OCI-LY3 (cell line): ENCODE data around the gene NXPE3.
"Not testable (repeated sequence)": the region's sequence is repeated elsewhere in the genome, so short reads cannot be mapped to it uniquely, and the experiment has no call there.

Experiments
- H2AFZ ChIP-seq: fragments of 200-600, 300-600 bp; shearing (Covaris generic); 2 replicates; pipeline ENCODE4 v1.6.0; 2014; ENCODE audit warnings: antibody characterized with exemption, low read depth, low read length
- H3K27ac ChIP-seq: fragments of 200-600, 300-600 bp; sonication (generic); 2 replicates; pipeline ENCODE4 v1.5.1; 2014; ENCODE audit warnings: mild to moderate bottlenecking, low read length, moderate library complexity, mixed read lengths
- H3K27me3 ChIP-seq: fragments of 200-600, 300-600 bp; sonication (generic); 2 replicates; pipeline ENCODE4 v1.6.1; 2014; ENCODE audit warnings: low read depth, low read length, mixed read lengths
- H3K36me3 ChIP-seq: fragments of 200-600, 300-600 bp; sonication (generic); replicated peaks from 2 replicates; pipeline ENCODE3; 2014; ENCODE audit warnings: low read depth, low read length, mixed read lengths
- H3K4me1 ChIP-seq: fragments of 300-600, 200-600 bp; sonication (generic); 2 replicates; pipeline ENCODE4 v1.6.1; 2014; ENCODE audit warnings: low read length, mixed read lengths
- H3K4me2 ChIP-seq: fragments of 200-600, 300-600 bp; sonication (generic); 2 replicates; pipeline ENCODE4 v1.6.1; 2014; ENCODE audit warnings: low read length, mixed read lengths
- H3K4me3 ChIP-seq: fragments of 300-600, 200-600 bp; sonication (generic); 2 replicates; pipeline ENCODE4 v1.5.1; 2014; ENCODE audit warnings: antibody characterized with exemption, mild to moderate bottlenecking, low read length, moderate library complexity
- H3K79me2 ChIP-seq: fragments of 300-600, 200-600 bp; shearing (Covaris generic); 2 replicates; pipeline ENCODE4 v1.6.1; 2014; ENCODE audit warnings: mild to moderate bottlenecking, low read length, mixed read lengths
- H3K9ac ChIP-seq: fragments of 300-600, 200-600 bp; shearing (Covaris generic); 2 replicates; pipeline ENCODE4 v1.6.0; 2014; ENCODE audit warnings: mild to moderate bottlenecking, low read length, moderate library complexity
- H3K9me3 ChIP-seq: fragments of 200-600, 300-600 bp; shearing (Covaris generic); 2 replicates; pipeline ENCODE4 v1.6.1; 2014; ENCODE audit warnings: low read length, mixed read lengths; ENCODE audit not compliant: insufficient read depth
- H4K20me1 ChIP-seq: fragments of 200-600, 300-600 bp; sonication (generic); 2 replicates; pipeline ENCODE4 v1.6.1; 2016; ENCODE audit warnings: low read length, mixed read lengths; ENCODE audit not compliant: insufficient read depth
- CTCF ChIP-seq: fragments of 200-600, 300-600 bp; sonication (generic); IDR thresholded peaks from 2 replicates; pipeline ENCODE4 v1.5.1; 2014; ENCODE audit warnings: antibody characterized with exemption, low read length, low read depth
- EZH2phosphoT487 ChIP-seq: fragments of 200-600 bp; shearing (Covaris generic); IDR thresholded peaks from 2 replicates; pipeline ENCODE4 v1.6.1; 2018; ENCODE audit warnings: antibody characterized with exemption, mixed run types, low read depth

The NXPE3 gene

GRCh38 chr3:101859882-101860448 lies 81.0 kb downstream of the NXPE3 start:
- Histone ChIP-seq H3K4me3 (no peak overlapping the region), H3K79me2 (peaks cover 33% of the 10 kb centered on the region), H3K36me3 (peaks cover 83% of the 10 kb centered on the region), H3K9me3 (no peaks in the 10 kb centered on the region), H3K27me3 (no peaks in the 10 kb centered on the region), H3K4me2 (0 out of 2 replicates have a peak overlapping the region, but pooled peaks have one; percentile 4), H3K27ac (no peak overlapping the region), H3K9ac (no peak overlapping the region), H4K20me1 (peaks cover 61% of the 10 kb centered on the region), H3K4me1 (peaks cover 65% of the 10 kb centered on the region), H2AFZ (no peak overlapping the region)
- TF ChIP-seq EZH2phosphoT487 (no peak), CTCF (no peak)

DNA sequence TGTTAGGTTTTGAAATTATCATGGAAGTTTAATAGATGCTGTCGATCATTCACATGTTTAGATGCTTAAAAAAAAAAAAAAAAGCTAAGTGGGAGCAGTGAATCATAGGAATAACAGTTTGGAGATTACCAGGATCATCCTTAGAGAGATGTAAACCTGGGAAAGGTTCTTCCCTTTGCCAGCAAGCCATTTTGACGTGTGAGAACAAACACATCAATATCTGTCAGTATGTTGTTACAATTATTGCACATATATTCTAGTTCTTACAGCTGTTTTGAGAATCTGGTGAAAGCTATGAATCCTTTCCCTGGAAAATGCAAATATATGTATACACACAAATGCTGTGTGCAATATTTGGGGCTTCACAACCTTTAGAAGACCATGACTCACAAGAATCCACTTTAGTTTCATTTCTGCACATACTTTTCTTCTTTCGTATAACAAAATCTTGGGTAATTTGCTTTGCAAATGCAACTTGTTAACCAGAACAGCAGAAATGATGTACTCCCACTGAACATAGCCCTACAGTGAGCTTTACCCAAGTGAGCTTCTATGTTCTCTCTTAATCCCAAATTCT lies 82.3 kb downstream of the NXPE3 start:
- no peak overlapping the region for H2AFZ ChIP-seq
- H3K9me3 ChIP-seq: no peaks in the 10 kb centered on the region
- H3K36me3 ChIP-seq: peaks cover 71% of the 10 kb centered on the region
- H3K27me3 ChIP-seq: no peaks in the 10 kb centered on the region
- peaks cover 25% of the 10 kb centered on the region for H3K79me2 ChIP-seq
- no peak overlapping the region; the same call in 1 of the 2 replicates for H3K9ac ChIP-seq
- H3K4me3 ChIP-seq: no peak overlapping the region; the same call in 1 of the 2 replicates
- peaks cover 61% of the 10 kb centered on the region for H3K4me1 ChIP-seq
- peak overlapping the region; percentile 32 for H3K4me2 ChIP-seq
- peak overlapping the region; percentile 67 for H3K27ac ChIP-seq
- H4K20me1 ChIP-seq: peaks cover 51% of the 10 kb centered on the region
- TF ChIP-seq EZH2phosphoT487: no peak
- no peak for TF ChIP-seq CTCF

- peaks cover 19% of the 10 kb centered on the region for H3K79me2 ChIP-seq
- H4K20me1 ChIP-seq: peaks cover 45% of the 10 kb centered on the region
- H3K4me1 ChIP-seq: peaks cover 59% of the 10 kb centered on the region
- no peaks in the 10 kb centered on the region for H3K27me3 ChIP-seq
- H3K9ac ChIP-seq: no peak overlapping the region; the same call in 1 of the 2 replicates
- H3K4me2 ChIP-seq: peak overlapping the region; percentile 32
- no peak overlapping the region for H3K4me3 ChIP-seq
- H3K9me3 ChIP-seq: no peaks in the 10 kb centered on the region
- H2AFZ ChIP-seq: no peak overlapping the region
- H3K36me3 ChIP-seq: peaks cover 65% of the 10 kb centered on the region
- peak overlapping the region; percentile 67 for H3K27ac ChIP-seq
- TF ChIP-seq EZH2phosphoT487 (no peak), CTCF (no peak)
Measured at GRCh38 chr3:101861789-101862415, 82.9 kb downstream of the NXPE3 start.

GRCh38 chr3:101862416-101863165 lies 83.6 kb downstream of the NXPE3 start:
- Histone ChIP-seq H3K9ac (no peak overlapping the region), H2AFZ (no peak overlapping the region), H3K4me3 (no peak overlapping the region), H3K9me3 (no peaks in the 10 kb centered on the region), H3K79me2 (peaks cover 12% of the 10 kb centered on the region), H3K27ac (peak overlapping the region; percentile 67), H3K4me2 (0 out of 2 replicates have a peak overlapping the region, but pooled peaks have one; percentile 32), H3K4me1 (peaks cover 52% of the 10 kb centered on the region), H4K20me1 (peaks cover 39% of the 10 kb centered on the region), H3K36me3 (peaks cover 58% of the 10 kb centered on the region), H3K27me3 (no peaks in the 10 kb centered on the region)
- no peak for TF ChIP-seq EZH2phosphoT487
- no peak for TF ChIP-seq CTCF

DNA sequence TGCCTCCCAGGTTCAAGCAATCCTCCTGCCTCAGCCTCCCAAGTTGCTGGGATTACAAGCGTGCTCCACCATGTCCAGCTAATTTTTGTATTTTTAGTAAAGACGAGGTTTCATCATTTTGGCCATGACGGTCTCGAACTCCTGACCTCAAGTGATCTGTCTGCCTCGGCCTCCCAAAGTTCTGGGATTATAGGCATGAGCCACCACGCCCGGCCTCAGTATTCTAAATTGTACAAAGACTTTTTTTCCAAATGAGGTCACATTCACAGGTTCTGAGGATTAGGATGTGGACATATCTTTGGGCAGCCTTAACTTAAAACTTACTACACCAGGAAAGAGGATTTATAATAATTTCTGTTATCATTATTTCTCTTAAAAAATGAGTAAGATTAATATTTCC lies 85.9 kb downstream of the NXPE3 start:
- Histone ChIP-seq H4K20me1 (peaks cover 15% of the 10 kb centered on the region; the same call in 1 of the 2 replicates), H3K4me1 (peaks cover 29% of the 10 kb centered on the region), H3K36me3 (peaks cover 35% of the 10 kb centered on the region)
- not testable (repeated sequence) for H2AFZ ChIP-seq, H3K9ac ChIP-seq, H3K27me3 ChIP-seq, H3K9me3 ChIP-seq, H3K79me2 ChIP-seq, H3K27ac ChIP-seq, H3K4me3 ChIP-seq, H3K4me2 ChIP-seq
